NK-92 (cell line): ENCODE data around the gene SMIM10L1.

Experiments
- DNase-seq: peaks from one replicate; lab custom pipeline; 2025; ENCODE audit not compliant: unreplicated experiment; lab: John Stamatoyannopoulos, UW

The SMIM10L1 gene

DNA sequence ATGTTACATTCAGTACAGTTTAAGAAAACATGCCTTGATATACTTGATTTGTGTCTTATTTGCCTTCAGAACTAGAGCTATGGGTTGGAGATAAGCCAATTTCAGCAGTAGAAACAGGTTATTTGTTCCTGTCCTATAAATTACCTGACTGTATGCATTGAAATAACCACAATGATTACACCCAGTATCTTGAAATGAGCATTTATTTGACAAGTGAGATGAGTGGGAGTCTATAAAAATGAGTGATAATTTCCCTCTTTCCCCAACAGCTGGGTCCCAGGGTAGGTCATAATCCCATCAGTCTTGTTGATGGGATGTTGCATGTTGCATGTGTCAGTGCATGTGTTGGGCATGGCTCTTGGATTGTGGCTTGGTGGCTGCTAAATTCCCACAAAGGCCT, 12.0 kb downstream of the SMIM10L1 start:
- no peak for DNase-seq

DNA sequence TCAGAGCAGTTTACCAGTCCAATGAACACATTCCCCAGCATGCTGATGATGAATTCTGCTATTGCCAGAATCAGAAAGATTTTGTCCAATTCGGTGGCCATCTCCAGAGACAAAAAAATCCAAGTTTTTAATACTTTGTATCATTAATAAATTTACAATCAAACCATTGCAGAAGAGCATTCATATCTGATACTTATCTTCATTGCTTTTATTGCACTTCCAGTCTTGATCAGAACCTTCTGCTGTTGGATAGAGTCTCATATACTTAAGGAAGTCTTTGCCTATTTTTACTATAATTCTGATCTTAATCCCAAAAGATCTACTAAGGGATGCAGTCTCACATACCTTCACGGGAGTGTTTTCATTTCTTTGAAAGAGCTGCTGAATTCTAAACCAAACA, 15.8 kb downstream of the SMIM10L1 start, which contains the start of gene TAS2R42:
Gene TAS2R42 (minus strand): TSS at position 101 of the 400 bp plus-strand sequence. CDS start 0 bp downstream, at position 101.
- no peak for DNase-seq

DNA sequence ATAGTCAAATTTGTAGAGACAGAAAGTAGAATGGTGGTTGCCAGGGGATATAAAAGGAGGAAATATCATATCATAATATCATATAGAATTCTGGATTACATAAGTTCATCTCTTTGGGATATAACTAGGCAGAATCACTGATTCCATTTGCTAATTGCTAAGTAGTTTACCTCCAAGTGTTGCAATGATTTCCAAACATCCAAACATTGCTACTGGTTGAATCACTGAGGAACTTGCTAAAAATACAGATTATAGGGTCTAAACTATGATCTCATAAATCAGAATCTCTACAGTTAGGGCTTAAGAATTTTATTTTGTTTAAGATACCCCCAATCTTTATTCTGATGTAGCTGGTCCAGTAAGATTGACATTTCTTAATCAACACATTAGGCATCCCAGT, 31.8 kb downstream of the SMIM10L1 start:
- DNase-seq, result no peak

DNA sequence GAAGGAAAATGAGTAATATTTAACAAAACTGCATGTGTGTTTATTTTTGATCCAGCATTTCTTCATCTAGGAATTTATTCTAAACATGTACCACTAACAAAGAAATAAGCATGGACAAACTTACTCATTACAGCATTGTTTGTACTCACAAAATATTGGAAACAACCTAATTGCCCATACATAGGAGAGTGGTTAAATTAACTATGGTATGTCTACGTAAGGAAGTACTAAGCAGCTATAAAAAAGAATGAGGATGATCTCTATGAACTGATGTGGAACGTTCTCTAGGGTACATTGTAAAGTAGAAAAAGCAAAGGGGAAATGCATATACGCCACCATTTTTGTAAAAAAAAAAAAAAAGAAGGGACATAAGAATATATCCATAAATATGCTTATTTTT, 33.2 kb downstream of the SMIM10L1 start:
- DNase-seq, result no peak

DNA sequence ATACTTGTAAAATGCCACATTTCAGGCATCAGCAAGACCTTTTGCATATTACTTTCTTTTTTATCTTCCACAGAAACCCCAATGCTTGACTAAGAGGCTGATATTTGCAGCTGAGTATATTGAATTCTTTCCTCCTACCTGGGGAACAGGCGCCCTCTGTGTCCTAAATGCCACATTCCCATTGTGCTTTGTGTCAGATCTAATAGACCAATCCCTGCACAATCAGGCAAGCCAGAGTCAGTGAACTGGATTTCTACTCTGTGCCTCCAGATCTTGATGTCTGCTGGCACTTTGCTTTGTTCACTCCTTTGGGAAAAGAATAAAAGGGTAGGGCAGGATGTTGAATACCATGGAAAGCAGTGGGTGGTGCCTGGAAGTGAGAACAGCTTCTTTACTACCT, 38.1 kb downstream of the SMIM10L1 start:
- DNase-seq, result no peak
